K562 (cell line): Measurements from ENCODE around the gene VAT1L. TPM values are rescaled to one million over a fixed set of nuclear protein-coding genes. Genes with fewer than 3 reads are reported as not detected.

Experiments
- ATAC-seq: fragments of 200-7000 bp; cut with Tn5 transposase; 3 replicates; pipeline ENCODE4 v1.9.1; 2020; ENCODE audit warnings: moderate library complexity
- BruUV-seq: library from RNA; stranded (reverse); fragments of 400-500 nt; replicated peaks from 2 replicates; lab custom pipeline; 2021; lab: Mats Ljungman, UMichigan
- CTCF ChIA-PET: fragments of 300-600 bp; formaldehyde crosslinking; extraction: SDS; loops from one replicate; lab custom pipeline; 2021; ENCODE audit warnings: low intra/inter-chr PET ratio; lab: Yijun Ruan, JAX
- POLR2A ChIA-PET: fragments of 300-600, 350-650 bp; sonication (Branson Sonifier 250); formaldehyde crosslinking; extraction: SDS; loops from one replicate; lab custom pipeline; 2021; ENCODE audit warnings: antibody characterized with exemption, inconsistent platforms; lab: Yijun Ruan, JAX
- DNase-seq, 4 experiments: peaks; one replicate each; pipeline versions ENCODE4 v3.0.0 to v3.0.0-alpha.2; 2011 to 2018; ENCODE audit warnings: low spot score in 3 of 4, mixed read lengths in 3 of 4; ENCODE audit errors: extremely low read depth in 1 of 4
- FAIRE-seq: peaks from 2 replicates; lab custom pipeline; 2011; peaks lifted over from hg19 to GRCh38; lab: Jason Lieb, UNC
- H2AFZ ChIP-seq: 2 replicates; pipeline ENCODE4 v1.6.0; 2011; ENCODE audit warnings: low read depth, low read length, control low read depth, inconsistent platforms
- H3K27ac ChIP-seq: fragments of 200-600 bp; 3 replicates; pipeline ENCODE4 v1.8.0; 2011; ENCODE audit warnings: low read depth, mild to moderate bottlenecking, control low read depth, inconsistent platforms, low read length, moderate library complexity, mixed read lengths; ENCODE audit errors: extremely low read depth
- H3K27me3 ChIP-seq, 2 experiments: fragments of 300-600 bp in 1 of 2; 2 replicates in 1 of 2; 3 replicates in 1 of 2; pipeline versions ENCODE4 v1.6.0 to v1.8.0; 2011; ENCODE audit warnings: inconsistent platforms in 2 of 2, low read length in 2 of 2, mild to moderate bottlenecking in 1 of 2, mixed read lengths in 1 of 2, moderate library complexity in 1 of 2; ENCODE audit not compliant: control insufficient read depth in 2 of 2, insufficient read depth in 2 of 2
- H3K36me3 ChIP-seq: fragments of 300-600 bp; 3 replicates; pipeline ENCODE4 v1.8.0; 2011; ENCODE audit warnings: mild to moderate bottlenecking, low read length, inconsistent platforms; ENCODE audit not compliant: control insufficient read depth, insufficient read depth
- H3K4me1 ChIP-seq, 2 experiments: fragments of 200-600 bp in 1 of 2; replicated peaks in 1 of 2; 2 replicates in 1 of 2; 3 replicates in 1 of 2; pipeline versions ENCODE4 v1.5.1 to v1.8.0; 2011; ENCODE audit warnings: inconsistent platforms in 2 of 2, low read length in 2 of 2, mild to moderate bottlenecking in 1 of 2, mixed read lengths in 1 of 2, moderate library complexity in 1 of 2; ENCODE audit not compliant: control insufficient read depth in 2 of 2, insufficient read depth in 2 of 2
- H3K4me2 ChIP-seq: 2 replicates; pipeline ENCODE4 v1.6.1; 2011; ENCODE audit warnings: low read length, control low read depth, inconsistent platforms, mixed read lengths; ENCODE audit not compliant: insufficient read depth
- H3K4me3 ChIP-seq: fragments of 200-600 bp; sonication (generic), shearing (Covaris generic); 2 replicates; pipeline ENCODE4 v1.5.1; 2016; ENCODE audit warnings: control low read depth, inconsistent platforms
- H3K79me2 ChIP-seq: fragments of 200-600 bp; 3 replicates; pipeline ENCODE4 v1.8.0; 2011; ENCODE audit warnings: low read length, inconsistent platforms; ENCODE audit not compliant: control insufficient read depth, insufficient read depth
- H3K9ac ChIP-seq, 2 experiments: 2 replicates each; pipeline versions ENCODE4 v1.6.0 to v1.6.1; 2011; ENCODE audit warnings: low read depth in 2 of 2, low read length in 2 of 2, control low read depth in 1 of 2, inconsistent platforms in 1 of 2, mild to moderate bottlenecking in 1 of 2, mixed read lengths in 1 of 2; ENCODE audit not compliant: insufficient read depth in 1 of 2
- H3K9me1 ChIP-seq: one replicate; pipeline ENCODE4 v1.6.0; 2011; ENCODE audit warnings: inconsistent platforms, mild to moderate bottlenecking, low read length, moderate library complexity; ENCODE audit not compliant: control insufficient read depth, insufficient read depth
- H3K9me3 ChIP-seq: replicated peaks from 2 replicates; pipeline ENCODE4 v1.5.1; 2011; ENCODE audit warnings: low read depth, low read length, inconsistent platforms; ENCODE audit not compliant: control insufficient read depth, insufficient read depth
- H4K20me1 ChIP-seq: replicated peaks from 2 replicates; pipeline ENCODE4 v1.6.1; 2011; ENCODE audit warnings: low read length, inconsistent platforms, mixed read lengths; ENCODE audit not compliant: control insufficient read depth, insufficient read depth
- BRF1 ChIP-seq: IDR thresholded peaks from 3 replicates; pipeline ENCODE4 v1.6.1; 2011; ENCODE audit warnings: borderline replicate concordance, mild to moderate bottlenecking; ENCODE audit not compliant: insufficient read length; ENCODE audit errors: extremely low read depth
- CUX1 ChIP-seq: fragments of 200-800 bp; sonication (Bioruptor generic); IDR thresholded peaks from 2 replicates; pipeline ENCODE4 v1.6.1; 2016; ENCODE audit warnings: missing genetic modification characterization, missing compliant biosample characterization
- MCM3 ChIP-seq: fragments of 450-650 bp; IDR thresholded peaks from 2 replicates; pipeline ENCODE4 v1.6.1; 2016
- PHF20 ChIP-seq: fragments of 450-650 bp; IDR thresholded peaks from 2 replicates; pipeline ENCODE4 v1.6.1; 2018; ENCODE audit not compliant: partially characterized antibody
- SNRNP70 ChIP-seq: fragments of 200-400 bp; formaldehyde crosslinking; optimal IDR thresholded peaks from 2 replicates; pipeline ENCODE3; 2017; ENCODE audit warnings: low read depth, low read length
- ZBTB2 ChIP-seq: fragments of 450-650 bp; IDR thresholded peaks from 2 replicates; pipeline ENCODE4 v1.6.1; 2016; ENCODE audit warnings: antibody characterized with exemption
- ZNF41 ChIP-seq: fragments of 250-450 bp; sonication (Bioruptor Pico); conservative IDR thresholded peaks from 2 replicates; pipeline ENCODE4 v1.4.0; 2020; ENCODE audit warnings: mild to moderate bottlenecking
- WGBS: fragments of 100-300 bp; shearing (Covaris generic); methylation state at CpG from one replicate; pipeline ENCODE4 v1.1.6; 2016; ENCODE audit warnings: low coverage, mixed read lengths; ENCODE audit not compliant: insufficient coverage; ENCODE audit errors: missing lambda C conversion rate; 5-methylcytosine and 5-hydroxymethylcytosine counted together
- in situ Hi-C: fragments of 300-500 bp; cut with MboI; formaldehyde crosslinking; loops from 4 replicates; pipeline ENCODE4 v1.15.0; 2018; ENCODE audit warnings: inconsistent platforms, mixed read lengths
- intact Hi-C: fragments of 100-400 bp; cut with micrococcal nuclease; formaldehyde crosslinking; loops from 2 replicates; pipeline ENCODE4 v1.14.2; 2022
- polyA plus RNA-seq, 8 experiments: library from polyadenylated mRNA; depleted of rRNA in 4 of 8; stranded (reverse) in 5 of 8; unstranded in 3 of 8; fragments of >200 nt; fragmentation: Nextera tagmentation in 2 of 8; fragmentation: Illumina TruSeq in 1 of 8; extraction: Ambion mirVana in 2 of 8; extraction: Trizol in 1 of 8; gene quantifications; 2 replicates each; pipeline versions ENCODE4 v1.2.1 to v1.2.3, GENCODE V29; 2011 to 2014; ENCODE audit warnings: inconsistent platforms in 1 of 8, missing spikeins in 1 of 8
- total RNA-seq, 7 experiments: library from RNA; depleted of rRNA in 6 of 7; stranded (reverse); fragments of >200 nt in 6 of 7; fragmentation: Illumina TruSeq in 2 of 7; extraction: Trizol in 2 of 7; gene quantifications; 2 replicates each; pipeline versions ENCODE4 v1.2.1 to v1.2.3, GENCODE V29; 2011 to 2021; ENCODE audit warnings: low replicate concordance in 1 of 7

Gene VAT1L
- total and polyA plus RNA-seq, 9 of the 15 experiments (the other 6 are each of a cell fraction or from before 2014, with no cell fraction given) = 0.01 TPM; not detected in 8

GRCh38 chr16:77863250-77863649 lies 74.9 kb downstream of the VAT1L start:
- no TSS peak for BruUV-seq
- H3K4me3 ChIP-seq = no peak overlapping the region
- ATAC-seq (no peak), DNase-seq (no peak), FAIRE-seq (no peak)
- H3K4me1 ChIP-seq = no peaks in the 10 kb centered on the region
- H3K9me1 ChIP-seq = peaks cover 3% of the 10 kb centered on the region
- TF ChIP-seq SNRNP70 (no peak), MCM3 (no peak)
- H2AFZ ChIP-seq = no peak overlapping the region
- no peaks in the 10 kb centered on the region for H3K9me3 ChIP-seq
- no peak overlapping the region for H3K4me2 ChIP-seq
- ChIA-PET POLR2A (interaction anchor here (0.7 kb wide), 1 partner anchor 162 kb away, joined by 3 read pairs; no protein-coding TSS in a partner anchor), CTCF (interaction anchor here (0.6 kb wide), 1 partner anchor 110 kb away, joined by 3 read pairs; no protein-coding TSS in a partner anchor)
- no peaks in the 10 kb centered on the region; the same call in 1 of the 2 replicates for H4K20me1 ChIP-seq
- no peak overlapping the region for H3K9ac ChIP-seq
- peaks cover 3 to 10% of the 10 kb centered on the region in 2 experiments for H3K27me3 ChIP-seq
- in situ Hi-C loops (no loop called here), intact Hi-C loops (no loop called here)
- H3K27ac ChIP-seq = no peak overlapping the region
- H3K79me2 ChIP-seq = no peaks in the 10 kb centered on the region
- H3K36me3 ChIP-seq = no peaks in the 10 kb centered on the region
- 0% methylated on average over 5 of the region's 5 CpGs for WGBS

GRCh38 chr16:77866752-77867151 lies 78.4 kb downstream of the VAT1L start:
- TF ChIP-seq ZNF41 (no peak), ZBTB2 (no peak), CUX1 (CRISPR knock-in tag) (no peak), BRF1 (no peak), PHF20 (no peak)
- TF ChIP-seq, all 486 proteins: peak for 0
- FAIRE-seq (no peak), DNase-seq (no peak), ATAC-seq (no peak)
- H4K20me1 ChIP-seq = no peaks in the 10 kb centered on the region; the same call in 1 of the 2 replicates
- no peaks in the 10 kb centered on the region for H3K9me3 ChIP-seq
- H3K9ac ChIP-seq = no peak overlapping the region
- no peaks in the 10 kb centered on the region for H3K4me1 ChIP-seq
- in situ Hi-C loops (no loop called here), intact Hi-C loops (no loop called here)
- H3K9me1 ChIP-seq = no peaks in the 10 kb centered on the region
- no peaks in the 10 kb centered on the region for H3K36me3 ChIP-seq
- H2AFZ ChIP-seq = no peak overlapping the region
- ChIA-PET CTCF (no interaction called here), POLR2A (no interaction called here)
- H3K27ac ChIP-seq = no peak overlapping the region
- no TSS peak for BruUV-seq
- H3K27me3 ChIP-seq = no peaks in the 10 kb centered on the region; a peak in 3 of 5 replicates
- no peak overlapping the region for H3K4me3 ChIP-seq
- H3K4me2 ChIP-seq = no peak overlapping the region
- 0% methylated on average over 8 of the region's 8 CpGs for WGBS
- no peaks in the 10 kb centered on the region for H3K79me2 ChIP-seq
